HG02610 (cell line): ENCODE measurements around the gene EIF2B4.
"Not testable (repeated sequence)": the region's sequence is repeated elsewhere in the genome, so short reads cannot be mapped to it uniquely, and the experiment has no call there.

Experiments
- ATAC-seq: cut with Tn5 transposase; IDR thresholded peaks from one replicate; pipeline ENCODE4 v1.9.1; 2021; ENCODE audit warnings: mild to moderate bottlenecking, moderate library complexity; ENCODE audit not compliant: unreplicated experiment

The EIF2B4 gene

DNA sequence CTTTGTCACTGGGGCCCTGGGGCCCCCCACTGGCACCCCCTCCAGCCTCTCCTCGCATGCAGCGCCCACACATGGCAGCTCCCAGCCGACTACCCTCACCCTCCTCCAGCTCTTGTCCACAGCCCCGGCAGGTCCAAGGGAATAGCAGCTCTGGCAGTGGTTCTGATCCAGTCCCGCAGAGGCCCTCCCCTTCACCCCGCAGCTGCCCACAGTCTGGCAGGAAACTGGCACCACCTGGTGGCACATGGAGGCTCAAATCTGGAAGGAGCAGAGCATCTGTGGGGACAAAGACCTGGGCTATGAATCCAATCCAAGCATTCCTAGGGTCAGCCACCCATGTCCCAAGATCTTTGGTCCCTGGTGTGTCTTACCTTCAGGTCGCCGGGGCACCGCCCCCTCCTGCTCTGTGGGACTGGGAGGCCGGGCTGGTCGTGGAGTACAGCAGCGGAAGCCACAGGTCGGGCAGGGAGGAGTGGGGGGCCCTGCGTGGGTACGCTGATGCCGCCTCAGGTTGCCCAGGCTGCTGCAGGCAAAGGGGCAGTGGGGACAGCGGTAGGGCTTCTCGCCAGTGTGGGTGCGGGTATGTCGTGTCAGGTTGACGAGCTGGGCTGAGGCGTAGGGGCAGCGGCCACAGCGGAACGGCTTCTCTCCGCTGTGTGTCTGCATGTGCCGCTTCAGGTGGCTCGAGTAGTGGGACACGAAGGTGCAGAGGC lies 8.1 kb upstream of the EIF2B4 start:
- no peak for ATAC-seq

GRCh38 chr2:27377618-27378095 lies 7.5 kb upstream of the EIF2B4 start:
- ATAC-seq = no peak

DNA sequence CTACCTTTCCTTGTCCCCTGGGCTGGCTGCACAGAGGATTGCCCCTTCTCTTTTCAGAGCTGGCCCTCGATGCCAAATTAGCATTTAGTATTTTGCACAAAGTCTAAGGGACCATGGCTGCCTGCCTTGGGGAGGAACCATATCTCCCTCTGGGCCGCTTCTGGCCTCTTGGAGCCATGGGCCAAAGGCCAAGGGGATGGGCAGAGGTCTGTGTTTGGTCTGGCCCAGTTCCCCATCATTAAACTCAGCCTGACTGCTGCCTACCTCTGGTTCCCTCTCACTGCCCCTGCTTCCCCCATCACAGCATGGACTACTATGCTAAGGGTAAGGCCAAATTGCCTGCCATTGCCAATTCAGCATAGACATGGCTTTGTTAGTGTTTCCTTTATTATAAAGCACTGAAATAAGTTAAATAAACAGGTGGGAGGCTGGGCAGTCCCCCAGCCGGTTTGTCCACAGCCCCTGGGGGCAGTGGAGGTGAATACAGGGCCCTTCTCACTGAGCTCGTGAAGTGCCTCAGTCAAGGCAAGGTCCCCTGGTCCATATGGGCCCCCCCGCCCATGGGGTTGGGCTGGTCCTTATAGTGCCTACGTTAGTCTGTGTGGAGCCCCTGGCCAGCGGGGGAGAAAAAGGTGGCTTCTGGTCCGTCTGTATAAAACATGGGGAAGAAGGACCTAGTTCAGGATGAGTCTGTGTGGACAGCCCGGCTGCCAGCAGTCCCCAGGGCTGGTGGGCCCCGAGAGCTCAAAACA lies 6.9 kb upstream of the EIF2B4 start:
- no peak for ATAC-seq

DNA sequence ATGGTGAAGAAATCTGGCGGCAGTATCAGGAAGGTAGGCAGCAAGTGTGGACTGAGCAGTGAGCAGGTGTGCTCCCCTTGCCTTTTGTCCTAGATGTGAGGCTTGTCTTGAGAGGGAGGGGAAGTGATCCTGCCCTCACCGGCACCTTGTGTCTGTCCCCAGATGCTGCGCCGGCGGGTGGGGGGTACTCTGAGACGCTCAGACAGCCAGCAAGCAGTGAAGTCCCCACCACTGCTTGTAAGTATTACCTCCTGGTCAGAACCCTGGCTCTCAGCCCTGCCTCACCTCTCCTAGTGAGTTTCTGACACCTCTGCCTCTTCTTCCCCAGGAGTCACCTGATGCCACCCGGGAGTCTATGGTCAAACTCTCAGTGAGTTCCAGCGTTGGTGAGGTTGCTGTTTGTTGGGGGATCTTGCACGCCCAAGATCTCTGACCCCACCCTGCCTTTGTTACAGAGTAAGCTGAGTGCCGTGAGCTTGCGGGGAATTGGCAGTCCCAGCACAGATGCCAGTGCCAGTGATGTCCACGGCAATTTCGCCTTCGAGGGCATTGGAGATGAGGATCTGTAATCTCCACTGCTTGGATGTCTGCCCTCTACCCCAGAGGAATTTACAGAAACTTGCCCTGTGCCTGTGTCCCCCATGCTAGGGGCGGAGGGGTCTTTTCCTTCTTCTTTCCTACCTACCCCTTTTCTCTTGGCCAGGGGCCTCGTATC lies 6.2 kb upstream of the EIF2B4 start:
- ATAC-seq = no peak

DNA sequence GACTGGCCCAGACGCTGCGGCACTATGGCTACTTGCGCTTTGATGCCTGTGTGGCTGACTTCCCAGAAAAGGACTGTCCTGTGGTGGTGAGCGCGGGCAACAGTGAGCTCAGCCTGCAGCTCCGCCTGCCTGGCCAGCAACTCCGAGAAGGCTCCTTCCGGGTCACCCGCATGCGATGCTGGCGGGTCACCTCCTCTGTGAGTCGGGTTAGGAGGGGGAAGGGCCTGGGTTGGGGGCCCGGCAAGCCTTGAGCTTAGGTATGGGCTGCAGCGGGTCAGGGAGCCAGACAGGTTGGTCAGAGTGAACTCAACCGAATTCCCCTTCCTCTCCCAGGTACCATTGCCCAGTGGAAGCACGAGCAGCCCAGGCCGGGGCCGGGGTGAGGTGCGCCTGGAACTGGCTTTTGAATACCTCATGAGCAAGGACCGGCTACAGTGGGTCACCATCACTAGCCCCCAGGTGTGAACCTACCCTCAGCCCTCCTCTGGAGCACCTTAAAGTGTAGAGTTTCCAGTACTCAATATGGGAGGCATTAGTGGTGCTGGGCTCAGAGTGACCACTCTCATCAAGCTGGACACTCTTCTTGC lies 5.5 kb upstream of the EIF2B4 start:
- no peak for ATAC-seq

DNA sequence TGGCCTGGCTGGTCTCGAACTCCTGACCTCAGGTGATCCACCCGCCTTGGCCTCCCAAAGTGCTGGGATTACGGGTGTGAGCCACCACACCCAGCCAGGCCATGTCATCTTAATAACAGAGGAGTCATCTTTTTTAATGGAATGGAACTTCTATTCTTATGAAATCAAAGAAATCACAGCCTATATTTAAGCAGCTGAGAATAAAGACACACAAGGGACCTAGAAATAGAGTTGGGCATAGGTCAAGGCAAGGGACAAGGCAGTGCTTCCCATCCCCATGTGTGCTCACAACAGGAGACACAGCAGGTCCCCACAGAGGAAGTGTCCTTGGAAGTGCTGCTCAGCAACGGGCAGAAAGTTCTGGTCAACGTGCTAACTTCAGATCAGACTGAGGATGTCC lies 3.4 kb upstream of the EIF2B4 start:
- no peak for ATAC-seq

DNA sequence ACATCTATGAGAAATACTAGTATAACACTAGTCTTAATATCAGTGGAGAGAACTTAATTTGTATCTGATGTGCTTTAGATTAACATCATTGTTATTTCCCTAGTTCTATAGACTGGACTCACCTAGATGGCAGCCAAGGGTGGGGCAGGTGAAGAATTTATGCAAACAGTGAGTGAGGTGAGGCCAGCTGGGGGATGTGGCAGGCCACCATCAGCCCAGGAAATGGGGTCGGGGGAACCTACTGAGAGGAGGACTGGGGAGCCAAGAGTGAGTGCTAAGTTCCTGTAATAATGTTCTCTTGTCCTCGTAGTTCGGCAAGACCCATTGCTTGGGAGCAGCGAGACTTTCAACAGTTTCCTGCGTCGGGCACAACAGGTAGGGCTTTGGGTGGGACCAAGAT lies 2.8 kb upstream of the EIF2B4 start:
- no peak for ATAC-seq

DNA sequence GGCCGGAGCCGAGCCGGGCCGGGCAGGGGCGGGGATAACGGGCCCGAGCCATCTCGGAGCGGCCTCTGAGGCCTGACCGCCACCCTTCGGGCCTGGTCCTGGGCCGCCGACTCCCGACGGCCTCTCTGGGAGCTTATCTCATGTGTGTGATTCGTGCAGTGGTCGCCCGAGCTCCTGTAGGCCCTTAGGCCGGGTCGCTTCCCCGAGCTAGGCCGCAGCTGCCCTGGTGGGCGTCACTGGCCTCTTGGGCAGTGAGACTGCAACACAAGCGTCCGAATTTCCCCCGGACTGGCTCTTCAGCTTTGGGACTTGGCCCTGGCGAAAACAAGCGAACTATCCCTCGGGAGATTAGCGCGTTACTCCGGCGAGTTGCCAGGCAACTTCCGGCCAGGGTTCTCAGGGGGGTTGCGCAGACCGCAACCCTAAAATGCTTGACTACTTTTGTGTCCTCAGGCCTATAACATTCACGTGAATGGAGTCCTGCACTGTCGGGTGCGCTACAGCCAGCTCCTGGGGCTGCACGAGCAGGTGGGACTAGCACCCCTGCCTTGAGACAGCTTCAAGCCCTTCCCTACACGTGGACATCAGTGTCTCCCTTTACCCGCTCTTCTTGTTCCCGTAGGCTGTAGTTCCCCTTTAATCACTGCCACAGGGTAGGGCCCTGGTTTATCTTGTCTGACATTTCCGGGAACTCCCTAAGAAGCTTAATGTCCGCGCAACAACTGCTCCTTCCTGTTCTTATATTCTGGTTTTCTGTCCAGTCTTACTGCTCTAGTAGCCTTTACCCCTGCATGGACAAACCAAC lies 880 bp upstream of the EIF2B4 start:
- ATAC-seq = peak; percentile 16

DNA sequence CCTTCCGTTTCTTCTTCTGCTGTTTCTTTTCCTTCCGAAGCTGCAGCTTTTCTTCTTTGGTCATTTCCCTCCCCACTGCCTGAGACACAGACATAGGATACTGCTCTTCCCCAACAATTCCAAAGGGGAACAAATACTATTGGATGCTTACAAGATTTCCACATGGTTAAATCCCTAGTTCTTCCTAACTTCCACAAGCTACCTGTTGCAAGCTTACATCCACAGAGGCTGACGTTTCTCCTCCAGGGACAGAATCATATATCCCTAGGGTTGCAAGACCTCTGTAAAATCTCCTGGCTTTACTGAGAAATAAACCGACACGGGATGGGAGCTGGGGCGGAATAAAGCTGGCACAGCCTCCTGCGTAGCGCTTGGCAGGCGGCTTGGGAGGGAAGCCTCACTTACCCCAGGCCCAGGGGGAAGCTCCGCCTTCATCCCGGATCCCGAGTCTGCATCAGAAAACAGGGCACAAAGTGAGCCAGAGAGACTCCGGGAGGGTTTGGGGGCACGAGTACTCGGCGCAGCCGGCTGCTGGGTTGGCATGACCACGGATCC lies 590 bp downstream of the EIF2B4 start:
- ATAC-seq = peak; percentile 11

DNA sequence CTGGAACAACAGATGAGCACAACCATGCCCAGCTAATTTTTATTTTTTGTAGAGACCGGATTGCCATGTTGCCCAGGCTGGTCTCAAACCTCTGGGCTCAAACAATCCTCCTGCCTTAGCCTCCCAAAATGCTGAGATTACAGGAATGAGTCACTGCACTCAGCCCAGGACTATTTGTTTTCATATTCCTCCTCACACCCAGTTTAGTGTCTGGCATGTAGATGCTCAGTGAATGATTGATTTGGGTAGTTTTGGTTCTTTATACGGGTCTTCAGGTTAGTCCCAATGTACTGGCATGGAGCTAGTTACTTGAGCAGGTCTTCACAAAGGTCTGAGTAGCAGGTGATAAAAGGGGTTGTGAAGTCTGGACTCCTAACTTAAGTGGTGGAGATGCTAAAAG lies 6.2 kb downstream of the EIF2B4 start:
- no peak for ATAC-seq

- no peak for ATAC-seq
Measured at GRCh38 chr2:27362678-27363420, 7.3 kb downstream of the EIF2B4 start.

GRCh38 chr2:27356382-27357181 lies 13.6 kb downstream of the EIF2B4 start, which contains the start of gene GTF3C2:
GTF3C2 (minus strand) TSS chr2:27356764; CDS start chr2:27343554, 13,210 bp downstream.
- peak; percentile 80 for ATAC-seq

DNA sequence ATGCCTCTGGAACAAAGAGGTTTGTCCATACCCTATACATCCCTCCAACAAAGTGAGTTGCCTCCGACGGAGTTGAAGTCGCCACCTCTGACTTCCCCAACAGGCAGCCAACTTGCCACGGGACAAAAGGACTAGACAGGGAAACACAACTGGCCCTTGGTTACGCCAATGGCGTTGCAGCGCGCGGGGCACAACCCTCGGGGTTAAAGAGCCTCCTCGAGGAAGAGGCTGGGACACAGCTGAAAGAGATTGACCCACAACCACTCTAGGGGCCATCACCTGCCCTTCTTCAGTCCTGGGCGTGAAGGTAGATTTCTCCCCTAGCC lies 14.1 kb downstream of the EIF2B4 start:
- peak; percentile 31 for ATAC-seq

- no peak for ATAC-seq
Measured at GRCh38 chr2:27354597-27354927, 15.6 kb downstream of the EIF2B4 start.

GRCh38 chr2:27353762-27354596 lies 16.2 kb downstream of the EIF2B4 start:
- ATAC-seq = no peak

- not testable (repeated sequence) for ATAC-seq
Measured at GRCh38 chr2:27353386-27353761, 16.8 kb downstream of the EIF2B4 start.

- no peak for ATAC-seq
Measured at GRCh38 chr2:27351802-27352598, 18.1 kb downstream of the EIF2B4 start.
